ENCODE results near the gene MAPK8IP1.

The MAPK8IP1 gene

DNA sequence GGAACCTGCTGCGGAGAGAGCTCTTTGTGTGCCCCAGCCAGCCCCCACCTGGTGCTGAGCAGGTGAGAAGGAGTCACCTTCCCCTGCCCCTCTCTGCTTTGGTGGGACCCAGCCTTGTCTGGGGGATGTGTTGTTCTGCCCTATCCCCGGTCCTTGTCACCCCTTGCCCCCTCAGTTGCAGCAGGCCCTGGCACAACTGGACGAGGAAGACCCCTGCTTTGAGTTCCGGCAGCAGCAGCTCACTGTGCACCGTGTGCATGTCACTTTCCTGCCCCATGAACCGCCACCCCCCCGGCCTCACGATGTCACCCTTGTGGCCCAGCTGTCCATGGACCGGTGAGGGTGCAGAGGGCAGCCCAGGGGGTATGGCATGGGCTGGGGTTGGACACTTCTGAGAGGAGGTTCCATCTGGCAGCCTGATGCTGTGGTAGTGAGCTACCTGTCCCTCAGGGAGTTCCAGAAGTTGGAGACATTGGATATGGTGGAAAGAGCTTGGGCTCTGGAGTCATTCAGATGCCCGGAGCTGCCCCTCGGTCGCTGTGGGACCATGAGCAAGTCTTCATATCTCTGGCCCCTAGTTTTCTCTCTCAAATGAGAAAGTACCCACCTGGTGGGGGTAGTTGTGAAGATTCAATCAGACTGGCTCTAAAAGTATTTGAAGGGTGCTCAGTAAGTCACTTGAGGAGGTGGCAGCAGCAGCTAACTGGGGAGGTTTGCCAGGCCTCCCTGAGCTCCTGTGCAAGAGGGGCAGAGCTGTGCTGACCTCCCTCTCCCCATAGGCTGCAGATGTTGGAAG lies 41.3 kb downstream of the MAPK8IP1 start:
- DNase-seq (ENCODE audit: low read depth in 2 of 2), result no peak

DNA sequence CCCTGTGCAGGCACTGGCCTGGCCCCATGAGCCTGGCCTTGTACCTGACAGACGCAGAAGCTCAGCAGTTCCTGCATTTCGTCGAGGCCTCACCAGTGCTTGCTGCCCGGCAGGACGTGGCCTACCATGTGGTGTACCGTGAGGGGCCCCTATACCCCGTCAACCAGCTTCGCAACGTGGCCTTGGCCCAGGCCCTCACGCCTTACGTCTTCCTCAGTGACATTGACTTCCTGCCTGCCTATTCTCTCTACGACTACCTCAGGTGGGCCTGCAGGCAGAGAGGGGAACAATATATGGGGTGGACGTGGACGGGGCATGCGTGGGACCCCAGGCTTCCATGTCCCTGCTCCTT lies 41.9 kb downstream of the MAPK8IP1 start:
- no peak for DNase-seq (ENCODE audit: low read depth in 2 of 2)

DNA sequence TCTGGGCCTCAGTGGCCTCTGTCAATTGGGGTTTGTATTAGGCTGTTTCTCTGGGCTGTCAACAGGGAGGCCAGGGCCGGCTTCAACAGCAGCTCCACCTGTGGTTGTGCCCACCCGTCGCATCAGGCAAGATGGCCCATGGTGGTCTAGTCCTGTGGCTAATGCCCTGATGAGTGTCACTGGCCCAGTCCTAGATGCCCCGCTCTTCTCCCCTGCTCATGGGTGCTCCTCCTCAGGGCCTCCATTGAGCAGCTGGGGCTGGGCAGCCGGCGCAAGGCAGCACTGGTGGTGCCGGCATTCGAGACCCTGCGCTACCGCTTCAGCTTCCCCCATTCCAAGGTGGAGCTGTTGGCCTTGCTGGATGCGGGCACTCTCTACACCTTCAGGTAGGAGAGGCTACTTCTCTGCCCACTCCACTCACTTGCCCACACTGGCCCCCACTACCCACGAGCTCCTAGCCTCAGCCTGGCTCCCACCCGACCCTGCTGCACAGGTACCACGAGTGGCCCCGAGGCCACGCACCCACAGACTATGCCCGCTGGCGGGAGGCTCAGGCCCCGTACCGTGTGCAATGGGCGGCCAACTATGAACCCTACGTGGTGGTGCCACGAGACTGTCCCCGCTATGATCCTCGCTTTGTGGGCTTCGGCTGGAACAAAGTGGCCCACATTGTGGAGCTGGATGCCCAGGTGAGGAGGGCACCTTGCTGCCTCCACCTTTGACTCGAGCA lies 42.4 kb downstream of the MAPK8IP1 start:
- no peak for DNase-seq (ENCODE audit: low read depth in 2 of 2)

DNA sequence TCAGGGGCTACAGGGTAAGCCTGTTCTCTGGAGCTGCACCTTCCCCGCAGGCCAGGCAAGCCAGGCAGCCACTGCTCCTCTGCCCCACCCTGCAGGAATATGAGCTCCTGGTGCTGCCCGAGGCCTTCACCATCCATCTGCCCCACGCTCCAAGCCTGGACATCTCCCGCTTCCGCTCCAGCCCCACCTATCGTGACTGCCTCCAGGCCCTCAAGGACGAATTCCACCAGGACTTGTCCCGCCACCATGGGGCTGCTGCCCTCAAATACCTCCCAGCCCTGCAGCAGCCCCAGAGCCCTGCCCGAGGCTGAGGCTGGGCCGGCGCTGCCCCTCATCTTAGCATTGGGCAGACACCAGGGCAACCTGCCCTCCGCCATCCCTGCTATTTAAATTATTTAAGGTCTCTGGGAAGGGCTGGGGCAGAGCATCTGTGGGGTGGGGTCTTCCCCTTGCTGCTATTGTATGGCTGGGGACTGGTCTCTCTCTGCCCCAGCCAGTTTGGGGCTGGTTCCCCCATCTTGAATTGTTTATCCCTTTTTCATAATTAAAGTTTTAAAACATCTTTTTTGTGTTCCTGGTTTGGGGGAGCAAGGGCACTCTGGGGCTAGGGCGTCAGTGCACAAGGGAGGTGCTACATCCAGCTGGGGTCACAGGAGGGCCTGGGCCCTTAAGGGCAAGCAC lies 43.2 kb downstream of the MAPK8IP1 start:
- DNase-seq (ENCODE audit: low read depth in 2 of 2), result no peak

DNA sequence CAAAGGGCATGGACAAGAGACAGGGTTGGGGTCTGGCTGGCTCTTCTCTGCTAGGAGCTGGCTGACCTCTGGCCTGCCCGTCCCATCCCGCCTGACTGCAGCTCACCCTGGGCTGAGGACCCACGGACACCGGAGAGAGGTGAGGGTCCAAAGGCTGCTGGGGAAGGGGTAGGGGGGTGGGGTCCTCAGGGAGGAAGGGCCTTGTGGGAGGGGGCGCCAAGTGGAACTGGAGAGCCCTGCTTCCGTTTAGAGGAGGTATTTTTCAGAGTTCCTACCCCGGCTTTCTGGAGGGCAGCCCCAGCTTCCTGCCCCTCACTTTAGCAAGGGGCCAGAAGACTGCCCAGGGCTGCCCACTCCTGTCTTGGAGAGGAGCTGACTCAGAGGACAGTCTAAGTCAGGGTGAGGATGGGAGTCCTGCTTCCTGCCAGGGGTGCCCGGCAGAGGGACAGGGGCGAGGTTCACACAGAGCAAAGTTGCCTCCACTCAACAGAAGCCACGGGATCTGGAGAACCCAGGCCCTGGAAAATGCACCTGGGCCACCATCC lies 44.1 kb downstream of the MAPK8IP1 start:
- DNase-seq (ENCODE audit: low read depth in 2 of 2), result no peak

DNA sequence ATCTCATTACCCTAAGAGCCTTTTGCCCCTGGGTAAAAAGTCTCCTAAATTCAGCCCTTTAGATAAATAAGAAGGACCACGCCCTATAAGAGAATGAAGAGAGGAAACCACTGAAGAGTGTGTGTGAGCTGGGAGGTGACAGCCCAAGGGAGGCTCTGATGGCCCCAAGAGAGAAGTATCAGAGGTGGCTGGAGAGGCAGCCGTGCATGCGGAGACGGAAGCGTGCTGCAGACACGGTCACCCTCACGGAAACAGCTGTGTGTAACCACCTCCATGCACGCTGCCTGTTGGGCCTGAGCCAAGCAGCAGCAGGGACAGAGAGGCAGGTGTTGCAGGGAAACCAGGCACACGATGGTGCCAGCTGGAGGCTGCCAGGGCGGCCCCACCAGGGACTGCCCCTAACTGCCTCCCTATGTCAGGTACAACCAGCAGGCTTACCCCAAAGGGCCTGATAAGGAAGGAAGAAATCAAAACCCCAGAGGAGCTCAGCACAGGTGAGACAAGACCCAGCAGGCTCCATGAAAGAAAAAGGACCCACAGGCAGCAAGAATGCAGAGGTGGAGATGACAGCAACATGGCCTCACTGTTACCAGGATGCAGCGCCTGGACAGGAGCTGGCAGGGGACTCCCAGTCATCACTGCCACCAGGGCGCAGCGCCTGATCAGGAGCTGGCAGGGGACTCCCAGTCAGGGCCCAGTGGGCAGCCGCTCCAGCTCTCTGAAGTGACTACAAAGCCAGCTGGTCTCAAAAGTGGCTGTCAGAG lies 44.8 kb downstream of the MAPK8IP1 start:
- no peak for DNase-seq (ENCODE audit: low read depth in 2 of 2)

DNA sequence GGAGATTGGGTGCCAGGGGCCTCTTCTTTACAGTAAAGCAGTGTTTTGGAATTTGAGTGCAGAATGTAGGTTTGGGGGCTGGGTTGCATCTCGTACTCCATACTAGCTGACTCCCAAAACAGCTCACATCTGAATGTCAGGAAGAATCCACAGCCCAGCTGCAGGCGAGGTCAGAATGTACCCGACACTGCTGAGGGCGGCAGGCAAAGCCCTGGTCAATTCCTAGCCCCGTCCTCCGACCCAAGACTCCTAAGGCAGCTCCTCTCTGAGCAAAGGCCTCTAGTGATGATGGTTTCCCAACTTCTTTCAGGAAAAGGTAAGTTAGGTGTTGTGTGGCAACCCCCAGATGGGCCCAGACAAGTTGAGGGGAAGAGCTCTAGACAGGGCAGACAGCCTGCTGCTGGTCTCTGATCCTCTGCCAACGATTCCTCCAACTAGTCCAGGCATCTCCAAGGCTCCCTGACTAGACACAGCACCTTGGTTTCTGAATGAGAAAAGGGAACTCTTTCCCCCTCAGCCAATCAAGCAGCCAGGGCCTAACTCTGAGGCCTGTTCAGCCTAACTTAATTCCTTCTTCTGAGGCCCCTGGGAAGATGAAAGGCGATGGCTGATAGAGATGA lies 45.6 kb downstream of the MAPK8IP1 start:
- no peak for DNase-seq (ENCODE audit: low read depth in 2 of 2)

DNA sequence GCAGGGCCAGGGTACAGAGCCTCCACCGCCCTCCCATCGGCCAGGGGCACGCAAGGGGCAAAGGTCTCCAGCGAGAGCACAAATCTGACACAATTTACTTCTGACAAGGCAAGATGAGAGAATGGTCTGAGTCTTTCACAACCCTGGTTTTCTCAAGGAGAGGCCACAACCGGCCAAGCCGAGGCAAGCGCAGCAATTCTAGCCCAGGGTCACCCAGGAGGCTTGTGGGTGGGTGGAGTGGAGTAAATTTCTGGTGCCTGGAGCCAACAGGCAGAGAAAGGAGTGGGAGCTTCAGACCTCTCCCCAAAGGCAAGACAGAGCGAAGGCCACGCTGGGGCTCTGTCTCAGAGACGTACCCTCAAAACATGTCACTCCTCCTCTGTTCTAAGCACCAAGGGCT lies 46.3 kb downstream of the MAPK8IP1 start:
- no peak for DNase-seq (ENCODE audit: low read depth in 2 of 2)

DNA sequence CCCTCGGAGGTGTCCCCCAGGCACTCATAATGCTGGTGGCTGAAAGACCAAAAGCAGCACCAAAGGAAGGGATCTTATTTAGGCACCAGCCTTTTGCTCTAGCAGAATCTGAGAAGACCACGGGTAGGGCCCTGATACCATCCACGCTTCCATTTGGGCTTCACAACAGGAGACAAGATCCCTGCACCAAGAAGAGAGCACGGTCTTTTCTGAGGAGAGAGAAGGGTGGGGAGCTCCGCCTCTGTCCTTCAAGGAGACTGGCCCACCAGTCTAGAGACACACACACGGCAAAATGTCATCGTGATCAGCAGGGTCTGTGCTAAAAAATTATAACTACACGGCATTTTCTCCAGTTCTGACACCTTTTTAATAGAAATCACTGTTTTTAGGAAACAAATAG lies 46.8 kb downstream of the MAPK8IP1 start:
- DNase-seq (ENCODE audit: low read depth in 2 of 2), result no peak

DNA sequence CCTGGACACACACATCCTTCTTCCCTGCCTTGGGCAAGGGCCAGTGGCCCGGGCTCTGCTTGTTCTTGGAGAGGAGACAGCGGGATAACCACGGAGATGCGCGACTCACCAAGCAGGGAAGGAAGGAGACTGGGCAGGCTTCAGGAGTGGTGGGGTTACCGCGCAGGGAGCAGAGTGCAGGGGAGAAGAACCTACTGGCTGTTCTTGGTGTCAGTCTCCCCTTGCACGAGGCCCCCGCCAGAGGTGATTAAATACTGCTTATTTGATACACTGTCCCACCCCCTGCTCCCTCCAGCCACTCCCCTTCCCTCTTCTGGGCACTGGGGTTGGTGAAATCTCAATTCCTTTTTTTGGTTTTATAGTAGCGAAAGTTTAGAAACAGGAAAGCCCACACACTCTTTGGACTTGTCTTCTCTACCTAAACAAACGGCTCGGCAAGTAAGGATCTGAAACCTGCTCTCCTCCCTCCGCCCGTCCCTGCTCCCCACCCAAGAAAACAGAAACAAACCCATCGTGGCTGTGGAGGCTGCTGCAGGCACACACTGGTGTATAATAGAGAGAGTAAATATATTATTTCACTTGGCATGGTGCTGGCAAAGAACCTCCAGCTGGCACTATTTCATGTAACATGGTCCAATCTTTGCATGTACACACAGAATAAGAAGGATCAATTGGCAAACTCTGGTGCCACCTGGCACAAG lies 47.8 kb downstream of the MAPK8IP1 start:
- no peak for DNase-seq (ENCODE audit: low read depth in 2 of 2)

DNA sequence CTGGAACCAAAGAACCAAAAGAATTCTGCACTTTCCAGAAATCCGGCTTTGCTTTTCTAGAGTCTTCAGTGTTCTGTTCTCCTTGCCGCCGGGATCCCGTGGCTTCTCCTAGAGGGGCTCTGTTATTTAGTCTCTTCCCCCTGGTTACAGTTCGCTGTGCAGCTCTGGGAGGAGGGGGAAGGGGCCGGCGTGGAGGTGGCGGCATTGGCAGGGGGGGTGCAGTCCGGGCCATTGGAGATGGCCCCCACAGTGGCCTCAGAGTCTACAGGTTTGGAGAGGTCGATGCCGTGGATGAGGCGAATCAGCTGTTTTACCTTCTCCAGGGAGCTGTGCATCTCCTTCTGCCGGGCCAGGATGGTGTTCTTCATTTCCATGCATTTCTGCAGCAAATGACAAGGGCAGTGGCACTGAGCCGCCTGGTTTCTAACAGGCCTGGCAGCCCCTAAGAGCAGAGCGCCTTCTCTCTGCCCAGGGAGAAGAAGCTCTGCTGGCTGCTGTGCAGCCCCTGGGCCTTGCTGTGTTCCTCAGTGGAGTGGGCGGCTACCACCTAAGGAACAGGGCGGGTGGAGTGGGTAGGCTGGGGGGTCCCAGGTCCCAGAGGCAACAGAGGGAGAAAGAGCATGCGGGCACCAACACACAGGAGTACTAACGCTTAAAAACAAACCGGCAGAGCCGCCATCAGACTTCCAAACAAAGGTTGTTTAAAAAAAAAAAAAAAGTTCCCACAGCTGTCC lies 48.6 kb downstream of the MAPK8IP1 start:
- no peak for DNase-seq (ENCODE audit: low read depth in 2 of 2)

DNA sequence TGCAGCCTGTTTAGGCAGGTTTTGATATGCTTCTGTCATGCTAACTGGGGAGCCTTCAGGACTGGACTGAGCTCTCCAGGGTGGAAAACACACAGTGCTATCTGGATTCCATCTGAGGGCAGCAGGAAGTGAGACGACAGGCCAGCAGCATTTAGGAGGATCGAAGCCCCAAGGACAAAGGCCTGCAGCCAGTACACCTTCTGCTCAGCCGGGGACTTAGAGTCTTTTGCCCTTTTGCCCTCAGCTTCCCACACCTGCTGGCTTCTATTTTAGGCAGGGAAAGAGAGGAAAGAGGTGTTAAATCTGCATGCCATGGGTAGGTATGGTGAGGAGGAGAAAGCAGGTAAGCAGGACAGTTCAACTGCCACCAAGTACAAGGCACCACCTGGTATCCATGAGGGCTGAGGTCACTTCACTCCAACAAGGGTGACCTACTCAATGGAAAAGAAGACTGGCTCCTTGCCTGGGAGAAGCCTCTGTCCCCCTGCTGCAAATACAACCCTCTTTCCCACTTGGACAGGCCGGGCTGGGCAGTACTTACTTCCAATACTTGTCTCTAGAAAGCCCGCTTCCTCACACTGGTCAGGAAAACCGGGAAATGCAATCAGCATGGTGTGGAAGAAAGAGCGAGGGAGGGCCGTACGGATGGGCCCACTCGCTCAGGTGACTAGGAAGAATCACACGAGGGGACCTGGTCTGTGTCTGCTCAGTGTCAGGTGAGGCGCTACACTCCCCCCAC lies 49.3 kb downstream of the MAPK8IP1 start:
- no peak for DNase-seq (ENCODE audit: low read depth in 2 of 2)

DNA sequence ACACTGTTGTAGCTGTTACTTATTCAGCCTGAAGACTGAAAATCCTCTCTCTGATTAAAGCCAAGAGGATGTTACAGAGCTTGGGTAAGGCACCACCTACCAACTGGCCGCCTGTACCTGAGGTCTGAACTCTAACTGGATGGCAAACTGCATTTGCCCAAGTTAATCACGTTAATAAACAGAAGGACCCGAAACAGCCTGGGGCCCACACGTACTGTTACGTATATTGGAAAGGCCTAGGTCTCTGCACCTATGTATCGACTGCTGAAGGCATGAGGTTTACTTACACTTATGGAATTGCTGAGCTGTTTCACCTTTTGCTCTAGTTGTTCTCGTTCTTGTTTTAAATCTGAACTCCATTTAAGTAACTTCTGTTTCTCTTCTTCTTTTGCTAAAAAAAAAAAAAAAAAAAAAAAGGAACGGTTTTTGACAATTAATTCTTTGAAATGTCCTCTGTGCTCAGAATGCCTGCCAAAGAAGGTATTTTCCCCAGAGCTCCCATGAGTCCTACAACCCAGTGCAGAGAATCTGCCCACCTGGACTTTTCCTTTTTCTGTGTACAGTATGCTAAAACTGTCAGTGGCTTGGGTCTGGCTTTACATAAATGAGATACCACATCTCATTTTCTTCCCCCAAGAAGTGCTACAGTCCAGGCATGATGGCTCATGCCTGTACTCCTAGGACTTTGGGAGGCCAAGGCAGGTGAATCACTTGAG lies 50.1 kb downstream of the MAPK8IP1 start:
- DNase-seq (ENCODE audit: low read depth in 2 of 2), result no peak

DNA sequence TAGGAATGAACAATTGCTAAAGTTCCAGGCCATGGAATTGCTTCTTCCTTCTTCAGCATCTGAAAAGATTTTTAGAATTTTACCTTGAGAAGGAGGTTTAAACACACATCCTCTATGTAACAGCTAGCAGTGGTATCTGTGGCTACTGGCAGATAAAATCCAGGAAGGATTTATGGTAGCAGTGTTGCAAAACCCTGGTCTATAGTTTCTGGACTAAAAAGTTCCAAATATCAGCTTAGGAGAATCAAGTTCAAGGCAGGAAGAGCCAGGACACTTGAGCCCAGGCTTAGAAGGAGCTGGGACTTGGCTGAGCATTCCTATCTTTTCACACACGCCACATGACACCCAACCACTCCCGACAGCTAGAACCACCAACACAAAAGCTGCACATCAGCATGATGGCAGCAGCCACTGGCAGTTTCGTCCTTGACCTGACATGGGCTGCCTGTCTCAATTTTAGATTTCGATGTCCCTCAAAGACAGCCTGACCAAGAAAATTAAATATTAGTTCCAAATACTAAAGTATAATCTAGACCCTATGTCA lies 51.1 kb downstream of the MAPK8IP1 start:
- DNase-seq (ENCODE audit: low read depth in 2 of 2), result no peak

DNA sequence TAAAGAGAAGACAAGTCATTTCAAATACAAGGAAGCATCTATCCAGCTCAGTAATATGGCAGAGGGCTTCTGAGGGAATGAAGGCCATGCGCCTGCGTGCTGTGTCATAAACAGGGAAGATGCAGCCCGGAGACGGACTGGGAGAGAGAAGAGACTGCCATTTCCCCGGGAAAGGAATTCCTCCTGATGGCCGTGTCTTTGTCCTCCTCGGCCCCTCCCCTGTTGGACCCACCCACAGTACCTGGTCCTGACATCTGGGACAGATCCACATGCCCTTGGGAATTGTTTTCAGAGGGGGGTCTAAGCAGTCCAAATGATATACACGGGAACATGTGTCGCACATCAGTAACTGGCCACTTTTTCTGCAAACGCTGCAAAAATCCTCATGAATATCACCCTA lies 52.5 kb downstream of the MAPK8IP1 start:
- DNase-seq (ENCODE audit: low read depth in 2 of 2), result no peak

DNA sequence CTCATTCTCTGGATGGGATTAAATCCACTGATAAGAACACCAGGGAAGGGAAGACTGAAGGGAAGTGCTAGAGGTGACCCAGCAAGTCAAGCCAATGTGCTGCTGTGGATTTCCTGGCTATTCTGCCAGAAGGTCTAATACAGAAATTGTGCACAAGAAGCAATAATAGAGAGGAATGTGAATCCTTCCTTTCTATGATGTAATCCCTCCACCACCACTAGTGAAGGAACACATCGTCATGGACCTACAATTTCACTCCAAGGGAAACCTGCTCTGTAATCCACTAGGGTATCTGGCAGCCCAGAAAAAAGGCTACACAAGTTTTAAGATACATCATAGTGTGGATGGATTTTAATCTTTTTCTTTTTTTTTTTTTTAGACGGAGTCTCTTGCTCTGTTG lies 54.4 kb downstream of the MAPK8IP1 start:
- no peak for DNase-seq (ENCODE audit: low read depth in 2 of 2)

DNA sequence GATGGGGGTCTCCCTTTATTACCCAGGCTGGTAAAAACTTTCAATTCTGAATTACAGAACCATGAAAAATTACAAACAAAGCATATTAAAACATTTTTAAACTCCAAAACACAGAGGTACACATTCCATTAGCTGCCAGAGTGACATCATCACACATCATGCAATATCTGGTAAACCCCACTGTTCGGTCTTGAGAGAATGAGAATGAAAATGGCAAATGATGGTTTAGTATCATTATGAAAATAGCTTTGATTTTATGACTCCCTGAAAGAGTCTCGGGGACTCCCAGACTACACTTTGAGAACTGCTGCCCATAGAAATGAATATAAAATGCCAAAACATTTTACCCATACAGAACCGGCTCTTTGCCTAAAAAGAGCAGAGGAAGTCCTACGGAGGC lies 55.8 kb downstream of the MAPK8IP1 start:
- DNase-seq (ENCODE audit: low read depth in 2 of 2), result no peak

DNA sequence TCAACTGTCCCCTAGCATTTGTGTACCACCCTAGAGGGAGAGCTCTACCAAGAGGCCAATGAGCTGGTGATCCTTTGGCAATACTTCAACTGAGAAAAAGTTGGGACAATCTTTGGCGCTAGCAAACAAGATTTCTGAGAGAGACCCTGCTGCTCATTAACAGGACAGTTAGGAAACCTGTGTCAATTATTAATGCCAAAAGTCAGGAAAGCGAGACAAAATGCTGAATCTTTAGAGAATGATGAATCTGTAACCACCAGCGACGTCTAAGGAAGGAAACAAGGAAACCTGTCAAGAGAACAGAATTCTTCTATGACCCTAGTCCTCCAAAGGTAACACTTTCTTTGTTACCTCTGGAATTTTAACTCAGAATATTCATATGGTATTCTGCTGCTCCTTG lies 56.9 kb downstream of the MAPK8IP1 start:
- no peak for DNase-seq (ENCODE audit: low read depth in 2 of 2)
